ENCODE measurements around the gene CTSD.
"Not testable (repeated sequence)": the region's sequence is repeated elsewhere in the genome, so short reads cannot be mapped to it uniquely, and the experiment has no call there.

CTSD gene

DNA sequence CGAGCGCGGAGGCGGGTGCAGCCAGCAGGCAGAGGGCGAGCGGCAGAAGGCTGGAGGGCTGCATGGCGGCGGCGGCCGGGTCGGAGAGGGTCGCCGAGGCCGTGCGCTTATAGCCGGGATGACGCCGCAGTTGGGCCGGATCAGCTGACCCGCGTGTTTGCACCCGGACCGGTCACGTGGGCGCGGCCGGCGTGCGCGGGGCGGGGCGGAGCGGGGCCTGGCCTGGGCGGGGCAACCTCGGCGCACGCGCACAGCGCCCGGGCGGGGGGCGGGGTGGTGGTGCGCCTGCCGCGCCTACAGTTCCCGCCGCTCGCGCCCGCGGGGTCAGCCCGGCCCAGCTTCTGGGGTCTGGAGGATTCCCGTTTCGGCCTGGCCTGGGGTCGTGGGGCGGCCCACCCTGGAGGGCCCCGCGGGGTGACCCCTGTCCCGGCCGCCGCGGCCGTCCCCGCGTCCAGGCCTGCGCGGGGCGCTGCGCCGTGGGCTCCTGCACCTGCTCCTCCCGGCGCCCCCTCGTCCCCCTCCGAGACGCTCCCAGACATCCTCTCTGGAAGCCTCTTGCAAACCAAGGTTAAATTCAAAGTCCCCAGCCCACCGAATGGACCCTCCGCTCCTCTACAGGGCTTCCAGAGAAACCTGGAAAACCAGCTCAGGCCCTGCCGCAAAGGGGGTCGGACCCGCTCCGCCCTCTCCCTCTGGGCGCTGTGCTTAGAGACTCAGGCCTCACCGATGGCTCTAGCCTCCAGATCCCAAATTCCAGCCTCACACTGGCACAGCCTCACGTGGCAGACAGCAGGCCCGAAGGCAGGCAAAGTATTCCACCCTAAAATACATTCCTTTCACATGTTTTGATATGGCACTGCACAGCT is at the start of gene CTSD:
Gene CTSD (minus strand): TSS at position 132 of the 866 bp plus-strand sequence. CDS start 68 bp downstream, at position 64.
- peak; percentile 54 for DNase-seq

DNA sequence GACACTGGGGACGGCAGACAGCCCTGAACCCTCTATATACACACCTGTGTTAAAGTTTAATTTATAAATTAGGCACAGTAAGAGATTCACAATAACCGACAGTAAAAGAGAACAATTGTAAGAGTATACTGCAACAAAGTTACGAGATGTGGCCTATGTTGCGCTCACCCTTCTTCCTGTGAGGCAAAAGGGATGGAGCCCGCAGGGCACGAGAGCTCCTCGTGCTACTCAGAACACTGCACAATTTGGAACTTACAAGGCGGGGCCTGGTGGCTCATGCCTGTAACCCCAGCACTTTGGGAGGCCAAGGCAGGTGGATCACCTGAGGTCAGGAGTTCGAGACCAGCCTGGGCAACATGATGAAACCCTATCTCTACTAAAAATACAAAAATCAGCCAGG is 49.6 kb upstream of the CTSD start:
- DNase-seq = not testable (repeated sequence)

DNA sequence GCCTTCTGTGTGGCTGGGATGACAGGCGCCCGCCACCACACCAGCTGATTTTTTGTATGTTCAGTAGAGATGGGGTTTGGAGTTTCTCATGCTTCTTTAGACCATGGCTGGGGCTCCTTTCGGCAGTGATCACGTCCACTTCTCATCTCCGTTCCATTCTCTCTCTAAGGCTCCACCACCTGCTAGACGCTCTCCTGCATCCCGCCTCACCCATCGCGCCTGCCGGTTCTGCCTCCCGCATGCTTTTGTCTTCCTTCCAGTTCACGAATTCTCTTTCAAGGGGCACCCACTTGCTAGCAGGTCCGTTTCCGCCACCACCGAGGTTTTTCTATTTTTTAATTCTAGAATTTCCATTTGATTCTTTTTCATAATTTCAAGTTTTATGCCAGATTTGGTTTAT is 49.1 kb upstream of the CTSD start:
- DNase-seq = no peak

DNA sequence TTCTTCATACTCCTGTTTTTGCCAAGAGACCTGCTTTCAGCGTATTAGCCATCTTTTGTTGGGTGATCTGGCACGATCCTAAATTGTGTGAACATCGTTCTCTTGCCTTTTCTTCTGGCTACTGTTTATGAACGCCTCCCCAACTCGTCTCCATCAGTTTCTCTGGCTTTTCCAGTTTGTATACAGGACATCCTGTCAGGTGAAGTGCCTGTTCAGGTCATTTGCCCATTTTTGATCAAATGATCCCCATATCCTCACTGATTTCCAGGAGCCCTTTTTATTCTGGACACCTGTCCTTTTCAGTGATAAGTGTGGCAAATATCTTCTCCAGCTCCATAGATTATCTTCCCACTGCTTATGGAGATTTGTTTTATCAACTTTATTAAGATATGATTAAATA is 48.5 kb upstream of the CTSD start:
- no peak for DNase-seq

DNA sequence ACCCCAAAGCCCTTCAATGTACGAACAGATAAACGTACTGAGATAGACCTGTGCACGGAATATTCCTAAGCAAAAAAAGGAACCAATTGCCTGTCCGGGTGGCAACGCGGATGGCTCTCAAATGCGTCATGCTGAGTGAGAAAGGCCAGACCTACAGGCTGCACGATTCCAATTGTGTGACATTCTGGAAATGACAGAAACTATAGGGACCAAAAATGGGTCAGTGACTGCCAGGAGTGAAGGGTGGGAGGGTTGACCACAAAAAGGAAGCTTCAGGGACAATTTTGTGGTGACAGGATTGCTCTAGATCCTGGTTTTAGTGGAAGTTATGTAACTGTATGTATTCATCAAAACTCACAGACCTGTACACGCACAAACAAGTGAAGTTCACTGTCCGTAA is 47.0 kb upstream of the CTSD start:
- no peak for DNase-seq

DNA sequence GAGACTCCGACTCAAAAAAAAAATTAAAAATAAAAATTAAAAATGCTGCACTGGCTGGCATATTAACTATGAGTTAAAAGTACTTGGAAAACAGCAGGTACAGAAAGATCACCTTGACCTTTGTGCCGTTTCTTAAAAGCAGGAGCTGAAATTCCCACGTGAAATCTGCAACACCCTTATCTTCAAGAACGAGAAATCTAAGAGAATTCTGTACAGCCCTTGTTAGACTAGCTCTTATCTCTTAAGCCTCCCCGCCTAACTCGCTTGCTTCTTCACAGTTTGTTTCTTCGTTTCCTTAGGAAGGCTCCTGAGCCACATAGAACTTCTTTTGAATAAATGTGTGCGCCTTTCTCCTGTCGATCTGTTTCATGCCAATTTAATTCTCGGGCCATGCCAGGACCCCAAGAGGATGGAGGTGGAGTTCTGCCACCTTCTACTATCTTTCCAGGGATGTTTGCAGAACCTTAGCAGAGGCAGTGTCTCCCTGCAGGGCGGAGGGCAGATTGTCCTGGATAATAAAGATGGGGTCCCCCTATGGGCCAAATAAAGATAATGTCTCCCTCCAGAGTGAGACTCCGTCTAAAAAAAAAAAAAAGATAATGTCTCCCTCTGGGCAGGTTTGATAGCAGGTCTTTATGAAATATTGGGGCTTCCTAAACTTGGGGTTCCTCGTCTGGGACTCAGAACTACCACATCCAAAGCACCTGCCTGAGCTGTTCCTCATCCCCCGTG is 43.7 kb upstream of the CTSD start:
- DNase-seq = no peak

DNA sequence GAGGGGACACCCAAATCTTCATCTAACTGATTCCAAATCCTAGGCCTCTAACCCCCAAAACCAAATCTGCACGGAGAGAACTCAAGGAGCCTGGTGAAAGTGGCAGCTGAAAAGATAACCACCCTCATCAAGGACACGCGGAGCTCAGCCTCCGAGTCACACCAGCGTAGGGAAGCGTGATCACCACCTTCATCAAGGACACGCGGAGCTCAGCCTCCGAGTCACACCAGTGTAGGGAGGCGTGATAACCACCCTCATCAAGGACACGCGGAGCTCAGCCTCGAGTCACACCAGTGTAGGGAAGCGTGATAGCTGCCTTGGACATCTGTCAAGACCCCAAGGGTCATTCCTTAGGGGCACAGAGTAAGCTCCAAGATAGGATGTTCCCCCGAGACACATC is 41.8 kb upstream of the CTSD start:
- DNase-seq = no peak

DNA sequence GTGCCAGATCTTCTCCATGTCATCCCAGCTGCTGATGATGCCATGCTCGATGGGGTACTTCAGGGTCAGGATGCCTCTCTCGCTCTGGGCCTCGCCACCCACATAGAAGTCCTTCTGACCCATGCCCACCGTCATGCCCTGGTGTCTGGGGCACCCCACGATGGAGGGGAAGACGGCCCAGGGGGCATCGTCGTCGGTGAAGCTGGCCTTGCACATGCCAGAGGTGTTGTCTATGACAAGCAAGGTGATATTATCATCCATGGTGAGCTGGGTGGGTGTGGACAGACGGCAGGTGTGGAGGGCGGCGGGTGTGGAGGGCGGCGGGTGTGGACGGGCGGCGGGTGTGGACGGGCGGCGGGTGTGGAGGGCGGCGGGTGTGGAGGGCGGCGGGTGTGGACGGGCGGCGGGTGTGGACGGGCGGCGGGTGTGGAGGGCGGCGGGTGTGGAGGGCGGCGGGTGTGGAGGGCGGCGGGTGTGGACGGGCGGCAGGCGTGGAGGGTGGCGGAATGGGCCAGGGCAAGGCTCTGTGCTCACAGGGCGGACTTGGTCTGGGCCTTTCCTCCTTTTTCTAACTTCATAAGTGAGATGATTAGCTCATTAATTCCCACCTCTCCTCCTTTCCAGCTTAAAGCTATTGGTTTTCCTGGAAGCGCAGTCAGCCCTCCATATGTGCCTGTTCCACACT is 40.2 kb upstream of the CTSD start:
- not testable (repeated sequence) for DNase-seq

DNA sequence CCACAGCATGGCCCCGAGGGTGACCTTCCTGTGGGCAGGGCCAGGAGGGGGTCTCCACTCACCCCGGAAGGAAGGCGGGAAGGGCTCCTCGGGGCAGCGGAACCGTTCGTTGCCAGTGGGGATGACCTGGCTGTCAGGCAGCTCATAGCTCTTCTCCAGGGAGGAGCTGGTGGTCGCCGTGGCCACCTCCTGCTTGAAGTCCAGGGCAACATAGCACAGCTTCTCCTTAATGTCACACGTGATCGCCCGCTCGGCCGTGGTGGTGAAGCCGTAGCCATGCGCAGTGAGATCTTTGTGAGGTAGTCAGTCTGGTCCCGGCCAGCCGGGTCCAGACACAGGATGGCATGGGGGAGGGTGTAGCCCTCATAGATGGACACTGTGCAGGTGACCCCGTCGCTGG is 39.5 kb upstream of the CTSD start:
- DNase-seq = no peak

DNA sequence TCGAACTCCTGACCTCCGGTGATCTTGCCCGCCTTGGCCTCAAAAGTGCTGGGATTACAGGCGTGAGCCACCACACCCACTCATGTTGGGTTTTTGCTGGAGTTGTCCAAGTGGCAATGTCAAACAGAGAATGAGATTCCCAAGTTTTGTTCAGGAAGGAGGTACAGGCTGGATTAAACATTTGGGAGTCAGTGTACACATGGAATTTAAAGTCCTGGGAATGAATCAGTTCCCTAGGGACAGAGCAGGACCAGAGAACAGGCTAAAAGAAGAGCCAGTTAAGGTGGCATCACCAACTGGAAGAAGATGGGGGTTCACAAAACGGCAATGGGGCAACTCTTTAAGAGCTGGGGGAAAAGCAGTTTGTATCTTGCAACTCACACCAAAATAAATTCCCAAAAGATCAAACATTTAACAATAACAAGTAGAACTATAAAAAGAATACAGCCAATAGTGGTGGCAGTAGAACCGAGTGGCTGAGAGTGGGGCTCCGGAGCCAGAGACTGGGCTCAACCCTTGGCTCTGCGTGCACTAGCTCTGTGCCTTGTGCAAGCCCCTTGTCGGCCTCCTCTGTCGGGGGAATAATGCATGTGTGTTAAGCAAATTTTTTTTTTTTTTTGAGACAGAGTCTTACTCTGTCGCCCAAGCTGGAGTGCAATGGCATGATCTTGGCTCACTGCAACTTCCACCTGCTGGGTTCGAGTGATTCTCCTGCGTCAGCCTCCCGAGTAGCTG is 33.8 kb upstream of the CTSD start:
- DNase-seq = no peak

DNA sequence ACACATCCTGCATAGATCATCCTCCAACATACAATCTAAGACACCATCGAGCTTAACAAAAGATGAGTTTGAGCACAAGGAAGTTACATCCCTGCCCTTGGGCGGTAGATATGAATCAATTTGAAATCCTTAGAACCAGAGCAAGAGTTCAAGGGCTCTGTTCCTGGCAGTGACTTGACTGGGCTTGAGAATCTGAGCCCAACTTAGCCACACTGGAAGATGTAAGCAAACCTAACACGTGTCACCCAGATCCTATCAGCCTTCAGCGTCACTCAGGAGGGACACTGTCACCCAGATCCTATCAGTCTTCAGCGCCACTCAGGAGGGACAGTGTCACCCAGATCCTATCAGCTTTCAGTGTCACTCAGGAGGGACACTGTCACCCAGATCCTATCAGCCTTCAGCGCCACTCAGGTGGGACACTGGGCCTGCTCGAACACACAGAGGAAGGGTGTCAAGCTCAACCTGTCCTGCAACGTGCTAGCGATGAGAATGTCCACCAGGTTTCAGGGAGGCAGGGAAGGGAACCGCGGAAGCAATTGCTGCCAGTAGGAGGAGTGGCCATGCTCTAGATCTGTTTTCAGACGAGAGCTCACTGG is 32.8 kb upstream of the CTSD start:
- no peak for DNase-seq

DNA sequence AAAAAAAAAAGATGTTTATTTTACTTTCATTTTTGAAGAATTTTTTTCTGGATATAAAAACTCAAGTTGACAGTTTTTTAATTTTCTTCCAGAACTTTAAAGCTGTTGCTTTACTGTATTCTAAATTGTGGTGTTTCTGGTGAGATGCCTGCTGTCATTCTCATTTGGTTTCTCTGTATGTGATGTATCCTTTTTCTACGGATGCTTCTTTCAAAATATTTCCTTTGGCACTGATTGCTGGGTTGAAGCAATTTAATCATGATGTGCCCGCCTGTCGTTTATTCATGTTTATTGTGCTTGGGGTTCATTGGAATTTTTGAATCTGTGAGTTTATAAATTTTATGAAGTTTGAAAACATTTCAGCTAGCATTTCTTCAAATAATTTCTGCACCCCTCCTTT is 29.4 kb upstream of the CTSD start:
- no peak for DNase-seq

DNA sequence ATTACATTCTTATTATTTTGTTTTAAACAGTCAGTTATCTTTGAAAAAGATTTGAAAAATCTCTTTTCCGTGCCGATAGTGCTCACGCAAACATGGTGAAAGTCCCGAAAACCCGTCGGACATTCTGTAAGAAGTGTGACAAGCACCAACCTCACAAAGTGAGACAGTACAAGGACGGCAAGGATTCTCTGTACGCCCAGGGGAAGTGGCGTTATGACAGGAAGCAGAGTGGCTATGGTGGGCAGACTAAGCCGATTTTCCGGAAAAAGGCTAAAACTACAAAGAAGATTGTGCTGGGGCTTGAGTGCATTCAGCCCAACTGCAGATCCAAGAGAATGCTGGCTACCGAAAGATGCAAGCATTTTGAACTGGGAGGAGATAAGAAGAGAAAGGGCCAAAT is 28.7 kb upstream of the CTSD start:
- DNase-seq = no peak

DNA sequence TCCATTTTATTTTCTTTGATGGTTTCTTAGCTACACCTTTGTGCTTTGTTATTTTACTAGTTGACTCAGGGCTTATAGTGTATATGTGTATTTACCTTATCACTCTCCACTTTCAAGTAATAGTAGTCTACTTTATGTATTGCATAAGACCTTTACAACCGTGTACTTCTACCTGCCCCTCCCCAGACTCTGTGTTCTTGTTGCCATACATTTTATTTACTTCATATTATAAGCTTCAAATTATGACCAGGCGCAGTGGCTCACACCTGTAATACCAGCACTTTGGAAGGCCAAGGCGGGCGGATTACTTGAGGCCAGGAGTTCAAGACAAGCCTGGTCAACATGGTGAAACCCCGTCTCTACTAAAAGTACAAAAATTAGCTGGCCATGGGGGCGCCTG is 28.2 kb upstream of the CTSD start:
- DNase-seq = no peak

DNA sequence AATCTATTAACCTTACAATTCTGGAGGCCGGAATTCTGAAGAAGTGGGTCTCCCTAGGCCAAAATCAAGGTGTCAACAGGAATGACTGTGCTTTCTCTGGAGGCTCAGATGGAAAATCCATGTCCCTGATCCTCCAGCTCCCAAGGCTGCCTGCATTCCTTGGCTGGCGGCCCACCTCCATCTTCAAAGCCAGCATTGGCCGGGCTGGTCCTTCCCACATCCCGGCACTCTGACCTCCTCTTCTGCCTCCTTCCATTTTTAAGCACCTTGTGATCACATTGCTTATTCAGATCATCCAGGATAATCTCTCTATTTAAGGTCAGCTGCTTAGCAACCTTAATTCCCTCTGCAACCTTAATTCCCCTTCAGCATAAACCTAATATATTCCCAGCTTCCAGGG is 22.7 kb upstream of the CTSD start:
- no peak for DNase-seq

DNA sequence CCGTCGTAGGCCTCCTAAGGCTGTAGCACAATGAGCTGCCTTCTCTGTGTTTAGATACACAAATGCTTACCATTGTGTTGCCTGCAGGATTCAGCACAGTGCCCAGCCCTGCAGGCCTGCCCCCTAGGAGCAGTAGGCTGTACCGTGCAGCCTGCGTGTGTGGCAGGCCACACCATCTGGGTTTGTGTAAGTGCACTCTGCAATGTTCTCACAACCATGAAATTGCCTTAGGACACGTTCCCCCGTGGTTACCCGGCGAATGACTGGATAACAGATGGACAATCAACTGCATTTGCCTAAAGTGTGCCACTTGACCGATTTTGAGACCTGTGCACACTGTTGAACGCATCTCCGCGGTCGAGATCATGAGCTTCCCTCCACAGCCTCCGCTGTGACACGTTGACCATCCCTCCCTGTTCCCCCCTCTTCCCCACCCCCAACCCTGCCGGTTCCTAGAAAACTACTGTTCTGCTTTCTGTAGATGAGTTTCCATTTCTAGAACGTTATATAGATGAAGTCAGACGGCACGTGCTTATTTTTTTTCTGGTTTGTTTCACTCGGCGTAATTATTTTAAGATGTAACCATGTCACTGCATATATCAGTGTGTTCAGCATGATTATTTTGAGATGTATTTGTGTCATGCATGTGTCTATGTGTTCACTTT is 22.2 kb upstream of the CTSD start:
- DNase-seq = no peak

DNA sequence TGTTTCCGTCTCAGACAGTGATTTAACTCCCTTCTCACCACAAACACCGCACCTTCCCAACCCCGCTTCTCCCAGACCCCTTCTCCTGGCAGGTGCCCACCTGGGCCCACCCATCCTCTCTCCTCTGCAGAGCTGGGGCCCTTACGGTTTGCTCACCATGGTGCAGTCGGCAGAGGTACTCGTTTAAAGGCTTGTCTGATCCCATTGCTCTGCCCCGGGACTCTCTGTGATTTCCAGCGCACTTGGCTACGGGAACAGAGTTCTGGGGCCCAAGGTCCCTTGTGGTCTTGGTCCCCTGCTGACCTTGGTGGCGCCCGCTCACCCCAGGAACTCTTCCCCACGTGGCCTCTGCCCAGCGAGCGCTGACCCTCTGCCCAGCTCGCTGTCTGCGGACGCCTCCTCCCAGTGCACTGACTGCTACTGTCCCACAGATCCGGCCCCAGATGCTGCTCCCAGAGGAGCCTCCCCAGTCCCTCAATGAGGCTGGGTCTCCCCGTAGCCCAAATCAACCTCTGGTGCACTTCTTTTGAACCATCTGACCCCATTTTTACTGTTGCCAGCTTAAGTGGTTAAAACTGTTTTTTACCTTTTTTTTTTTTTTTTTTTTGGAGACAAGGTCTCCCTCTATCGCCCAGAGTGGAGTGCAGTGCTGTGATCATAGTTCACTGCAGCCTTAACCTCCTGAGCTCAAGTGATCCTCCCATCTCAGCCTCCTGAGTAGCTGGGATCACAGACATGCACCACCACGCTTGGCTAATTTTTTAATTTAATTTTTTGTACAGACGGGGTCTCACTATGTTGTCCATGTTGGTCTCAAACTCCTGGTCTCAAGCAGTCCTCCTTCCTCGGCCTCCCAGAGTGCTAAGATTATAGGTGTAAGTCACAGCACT is 21.3 kb upstream of the CTSD start:
- no peak for DNase-seq

DNA sequence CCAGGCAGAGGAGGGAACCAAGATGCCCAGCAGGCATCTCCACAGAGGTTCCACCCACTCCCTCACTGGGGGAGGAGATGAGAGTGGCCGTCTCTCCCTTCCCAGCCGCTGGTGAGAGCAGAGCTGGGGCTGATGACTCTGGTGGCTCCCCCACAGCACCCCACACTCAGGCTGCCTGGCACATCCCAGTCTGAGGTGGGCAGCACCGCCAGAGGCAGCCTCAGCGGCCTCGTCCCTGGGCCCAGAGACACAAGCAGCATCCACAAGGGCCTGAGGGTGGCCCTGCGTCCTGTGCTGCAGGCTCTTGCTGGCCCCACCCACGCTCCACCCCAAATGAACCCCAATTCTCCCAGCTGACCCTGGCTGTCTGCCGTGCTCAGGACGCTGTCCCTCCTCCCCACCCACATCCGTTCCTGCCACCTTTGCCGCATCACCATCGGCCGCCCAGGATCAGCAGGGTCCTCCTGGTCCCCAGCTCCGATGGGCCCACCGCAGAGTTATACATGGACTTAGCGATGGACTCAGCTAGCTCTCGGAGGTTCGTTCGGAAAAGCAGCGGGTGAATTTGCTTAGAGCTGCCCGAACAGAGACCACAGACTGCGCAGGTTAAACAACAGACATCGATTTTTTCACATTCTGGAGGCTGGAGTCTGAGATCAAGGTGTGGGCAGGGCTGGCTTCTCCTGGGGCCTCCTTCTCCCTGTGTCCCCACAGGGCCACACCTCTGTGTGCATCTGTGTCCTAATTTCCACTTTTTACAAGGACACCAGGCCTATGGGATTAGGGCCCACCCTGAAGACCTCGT is 20.2 kb upstream of the CTSD start:
- no peak for DNase-seq

DNA sequence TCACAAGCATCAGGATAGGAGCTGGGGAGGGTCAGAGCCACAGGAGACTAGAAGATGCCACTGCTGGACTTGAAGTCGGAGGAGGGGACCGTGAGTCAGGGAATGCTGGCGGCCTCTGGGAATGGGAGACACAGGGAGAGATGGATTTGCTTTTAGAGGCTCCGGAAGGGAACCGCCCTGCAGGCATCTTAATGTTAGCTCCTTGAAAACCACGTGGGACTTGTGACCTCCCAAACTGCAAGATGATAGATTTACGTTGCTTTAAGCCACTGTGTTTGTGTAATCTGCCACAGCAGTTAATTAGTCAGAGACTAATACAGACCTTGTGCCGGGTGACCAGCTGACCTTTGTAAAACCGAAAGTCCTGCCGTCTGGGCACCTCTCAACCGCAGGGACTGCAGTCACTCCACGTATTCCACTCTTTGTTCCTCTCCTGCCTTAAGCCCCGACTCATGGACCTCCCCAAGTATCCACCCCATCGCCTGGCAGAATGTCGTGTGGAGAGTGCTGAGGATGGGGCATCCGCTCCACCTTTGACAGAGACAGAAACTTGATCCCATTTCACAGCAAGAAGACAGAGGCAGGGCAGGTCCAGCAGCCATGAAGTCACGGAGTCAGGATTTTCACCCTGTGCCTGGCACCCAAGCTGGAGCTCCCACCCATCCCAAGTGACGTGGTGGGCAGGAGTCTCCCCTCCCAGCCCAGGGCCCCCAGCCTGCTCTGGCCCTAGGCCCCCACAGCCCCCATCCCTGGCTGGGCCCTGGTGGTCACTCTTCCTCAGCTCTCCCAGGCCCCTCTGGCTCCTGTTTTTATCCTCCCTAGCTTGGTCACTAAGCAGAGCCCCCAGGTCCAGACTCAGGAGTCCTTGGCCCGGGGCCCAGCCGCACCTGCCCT is 19.4 kb upstream of the CTSD start:
- DNase-seq = no peak
